ENCODE results near the gene HLF.

GRCh38 chr17:55285340-55286301 is 20.9 kb downstream of the HLF start:
- TF ChIP-seq CREB1 (IDR thresholded peaks at IDR 0.05; ENCODE audit: low read depth): no peak
- TF ChIP-seq TCF12 (IDR thresholded peaks at IDR 0.05; ENCODE audit: low read depth): no peak
- no peak for TF ChIP-seq EP300 (IDR thresholded peaks at IDR 0.05; ENCODE audit: borderline replicate concordance)
- no peak for TF ChIP-seq ZBTB7A (IDR thresholded peaks at IDR 0.05; ENCODE audit: low read depth)
- TF ChIP-seq CEBPB (IDR thresholded peaks at IDR 0.05): no peak
- no peak for TF ChIP-seq RAD21 (IDR thresholded peaks at IDR 0.05; ENCODE audit: low read depth)
